Measurements from ENCODE around the gene ADARB1. TPM values are rescaled to one million over a fixed set of nuclear protein-coding genes. Genes with fewer than 3 reads are reported as not detected.
A peak's percentile ranks its signal among the peaks of the same experiment; 100 is the strongest.

The ADARB1 gene
- total and polyA plus RNA-seq, 3 experiments from 2014 or later: 11.8 to 29.5 (median 28.9) TPM

DNA sequence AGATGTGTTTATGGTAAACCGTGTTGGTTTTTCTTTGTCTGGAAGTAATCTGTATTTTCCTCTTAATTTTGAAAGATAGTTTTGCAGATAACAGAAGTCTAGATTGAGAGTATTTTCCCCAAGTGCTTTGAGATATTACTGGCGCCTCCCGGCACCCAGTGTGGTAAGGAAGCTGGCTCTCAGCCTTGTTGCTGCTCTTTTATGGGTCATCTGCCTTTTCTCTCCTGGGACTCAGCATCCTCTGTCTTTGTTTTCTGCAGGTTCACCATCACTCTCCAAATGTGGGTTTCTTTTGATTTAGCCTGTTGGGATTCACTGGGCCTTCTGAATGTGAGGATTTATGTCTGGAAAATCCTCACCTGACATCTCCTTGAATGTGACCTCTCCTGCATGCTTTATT lies 175.9 kb downstream of the ADARB1 start:
- Mint-ChIP-seq H3K27ac (peak overlapping the region in 1 of 8 donors; percentile 48), H3K36me3 (no peaks in the 10 kb centered on the region), H3K4me1 (peaks cover 7 to 10% (median 9%) of the 10 kb centered on the region in 3 donors), H3K27me3 (peaks cover 4 to 8% of the 10 kb centered on the region in 2 donors), H3K9me3 (no peaks in the 10 kb centered on the region), H3K4me3 (no peak overlapping the region)
- Histone ChIP-seq H3K27ac (ENCODE audit: low read depth, low read length) (no peak overlapping the region), H3K27me3 (ENCODE audit: insufficient read depth, low read length, poor library complexity, severe bottlenecking) (peaks cover 14% of the 10 kb centered on the region), H3K4me1 (ENCODE audit: insufficient read depth, low read length) (peaks cover 3% of the 10 kb centered on the region), H3K9me3 (ENCODE audit: low read length) (no peaks in the 10 kb centered on the region), H3K4me3 (ENCODE audit: low read length) (no peak overlapping the region), H3K36me3 (ENCODE audit: insufficient read depth, low read length) (no peaks in the 10 kb centered on the region)
- ChIA-PET CTCF (no interaction called here), POLR2A (no interaction called here)
- DNase-seq: no peak

DNA sequence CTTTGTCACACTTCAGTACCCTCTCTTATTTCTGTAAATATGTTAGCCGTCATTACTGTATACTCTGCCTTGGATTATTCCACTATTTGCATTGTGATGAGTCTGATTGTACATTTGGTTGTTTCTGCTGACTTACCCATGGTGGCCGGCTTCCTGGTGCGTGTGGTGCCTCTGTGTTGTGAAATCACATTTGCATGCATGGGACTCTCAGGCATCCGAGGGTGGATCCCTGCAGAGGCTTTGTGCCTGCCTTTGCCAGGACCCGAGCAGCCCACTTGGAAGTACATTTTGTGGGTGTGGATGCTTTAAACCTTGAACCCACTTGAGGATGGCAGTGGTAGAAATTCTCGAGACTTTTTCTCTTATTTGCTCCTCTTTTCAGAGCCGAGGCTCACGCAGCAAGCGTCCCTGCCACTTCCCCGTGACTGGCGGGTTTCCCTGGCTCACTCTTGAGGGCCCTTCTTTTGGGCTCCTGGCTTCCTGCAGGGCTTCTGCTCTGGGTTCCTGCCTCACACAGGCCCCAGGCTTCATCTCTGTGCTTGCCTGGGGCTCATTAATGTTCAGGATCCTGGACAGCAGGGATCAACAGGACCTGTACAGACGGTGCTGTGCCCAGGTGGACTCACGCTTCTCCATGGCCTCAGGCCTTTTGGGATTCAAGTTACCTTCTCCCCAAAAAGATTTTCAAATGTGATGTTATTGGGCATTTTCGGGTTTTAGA lies 176.7 kb downstream of the ADARB1 start:
- Mint-ChIP-seq H3K36me3 (no peaks in the 10 kb centered on the region), H3K27me3 (peaks cover 6 to 8% of the 10 kb centered on the region in 2 donors), H3K4me1 (peaks cover 7 to 18% (median 14%) of the 10 kb centered on the region in 3 donors), H3K9me3 (no peaks in the 10 kb centered on the region), H3K4me3 (no peak overlapping the region), H3K27ac (no peak overlapping the region)
- ChIA-PET POLR2A (no interaction called here), CTCF (no interaction called here)
- H3K4me1 ChIP-seq (ENCODE audit: insufficient read depth, low read length): peaks cover 8% of the 10 kb centered on the region
- H3K4me3 ChIP-seq (ENCODE audit: low read length): no peak overlapping the region
- no peak for DNase-seq
- no peak overlapping the region for H3K27ac ChIP-seq (ENCODE audit: low read depth, low read length)
- H3K27me3 ChIP-seq (ENCODE audit: insufficient read depth, low read length, poor library complexity, severe bottlenecking): peaks cover 13% of the 10 kb centered on the region
- H3K36me3 ChIP-seq (ENCODE audit: insufficient read depth, low read length): no peaks in the 10 kb centered on the region
- no peaks in the 10 kb centered on the region for H3K9me3 ChIP-seq (ENCODE audit: low read length)

DNA sequence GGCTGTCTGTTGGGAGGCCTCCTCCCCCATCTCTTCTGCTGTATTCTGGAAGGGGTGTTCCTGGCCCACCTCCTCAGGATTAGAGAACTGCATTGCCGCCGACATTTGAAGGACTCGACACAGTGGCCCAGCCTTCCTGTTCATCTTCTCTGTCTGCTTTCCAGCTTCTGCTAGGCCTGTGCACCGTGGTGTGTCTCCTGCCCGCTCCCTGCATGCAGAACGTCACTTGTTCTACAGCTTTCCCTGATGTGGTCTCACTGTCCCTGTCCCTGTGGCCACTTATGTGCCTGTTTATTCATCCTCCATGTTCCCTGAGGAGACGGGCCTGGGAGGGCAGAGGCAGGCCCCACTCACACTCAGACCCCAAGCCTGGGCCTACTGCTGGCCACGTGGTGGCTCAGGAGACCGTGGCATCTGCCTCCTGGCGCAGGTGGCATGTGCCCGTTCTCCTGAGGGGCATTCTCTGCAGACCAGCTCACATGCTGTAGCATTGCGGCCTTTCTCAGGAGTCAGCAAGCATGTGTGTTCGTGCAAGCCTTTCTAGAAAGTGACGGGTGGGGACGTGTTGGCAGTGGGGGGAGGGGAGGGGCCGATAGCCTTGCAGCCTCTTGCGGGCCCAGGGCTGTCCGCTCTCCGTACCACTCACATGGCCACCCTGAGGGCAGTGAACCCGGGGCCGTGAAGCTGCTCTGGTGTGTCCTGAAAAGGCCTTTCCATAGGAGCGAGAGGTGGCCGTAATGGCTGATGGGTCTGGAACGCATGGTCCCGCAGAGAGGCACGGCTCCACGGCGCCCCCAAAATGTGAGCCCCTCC lies 177.5 kb downstream of the ADARB1 start:
- Histone ChIP-seq H3K4me1 (ENCODE audit: insufficient read depth, low read length) (peaks cover 16% of the 10 kb centered on the region), H3K27me3 (ENCODE audit: insufficient read depth, low read length, poor library complexity, severe bottlenecking) (peaks cover 9% of the 10 kb centered on the region), H3K36me3 (ENCODE audit: insufficient read depth, low read length) (no peaks in the 10 kb centered on the region), H3K4me3 (ENCODE audit: low read length) (no peak overlapping the region), H3K27ac (ENCODE audit: low read depth, low read length) (no peak overlapping the region), H3K9me3 (ENCODE audit: low read length) (no peaks in the 10 kb centered on the region)
- Mint-ChIP-seq H3K4me1 (peaks cover 7 to 25% (median 16%) of the 10 kb centered on the region in 3 donors), H3K27ac (peak overlapping the region in 1 of 8 donors; percentile 44), H3K4me3 (no peak overlapping the region), H3K9me3 (no peaks in the 10 kb centered on the region), H3K36me3 (no peaks in the 10 kb centered on the region), H3K27me3 (peaks cover 3 to 8% of the 10 kb centered on the region in 2 donors)
- no peak for DNase-seq
- ChIA-PET CTCF (no interaction called here), POLR2A (no interaction called here)

DNA sequence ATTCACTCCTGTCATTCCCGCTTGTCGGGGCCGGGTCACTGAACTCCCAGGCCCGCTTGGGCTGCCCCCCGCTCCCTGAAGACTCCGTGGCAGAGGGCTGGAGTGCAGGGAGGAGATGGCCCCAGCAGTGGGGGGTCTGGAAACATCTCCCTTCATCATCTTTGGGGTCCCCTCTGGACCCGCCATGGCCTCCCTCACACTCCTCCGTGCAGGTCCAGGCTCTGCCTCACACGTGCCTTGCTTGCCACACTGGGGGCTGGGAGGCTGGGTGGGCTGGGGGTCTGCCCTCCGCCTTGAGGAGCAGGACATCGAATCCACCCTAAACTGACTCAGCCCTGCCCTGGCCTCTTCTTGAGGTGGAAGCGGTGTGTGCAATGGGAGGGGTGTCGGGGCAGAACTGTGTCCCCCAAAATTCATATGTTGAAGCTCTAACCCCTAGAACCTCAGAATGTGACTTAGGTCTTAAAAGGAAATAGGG lies 178.1 kb downstream of the ADARB1 start:
- no peaks in the 10 kb centered on the region for H3K9me3 ChIP-seq (ENCODE audit: low read length)
- Mint-ChIP-seq H3K36me3 (no peaks in the 10 kb centered on the region), H3K4me3 (no peak overlapping the region), H3K27me3 (peaks cover 3 to 8% of the 10 kb centered on the region in 2 donors), H3K4me1 (peaks cover 7 to 32% (median 20%) of the 10 kb centered on the region in 3 donors), H3K27ac (no peak overlapping the region), H3K9me3 (no peaks in the 10 kb centered on the region)
- POLR2A ChIA-PET: no interaction called here
- CTCF ChIA-PET: no interaction called here
- H3K27ac ChIP-seq (ENCODE audit: low read depth, low read length): no peak overlapping the region
- DNase-seq: no peak
- peaks cover 9% of the 10 kb centered on the region for H3K27me3 ChIP-seq (ENCODE audit: insufficient read depth, low read length, poor library complexity, severe bottlenecking)
- H3K36me3 ChIP-seq (ENCODE audit: insufficient read depth, low read length): no peaks in the 10 kb centered on the region
- H3K4me3 ChIP-seq (ENCODE audit: low read length): no peak overlapping the region
- peaks cover 22% of the 10 kb centered on the region for H3K4me1 ChIP-seq (ENCODE audit: insufficient read depth, low read length)

DNA sequence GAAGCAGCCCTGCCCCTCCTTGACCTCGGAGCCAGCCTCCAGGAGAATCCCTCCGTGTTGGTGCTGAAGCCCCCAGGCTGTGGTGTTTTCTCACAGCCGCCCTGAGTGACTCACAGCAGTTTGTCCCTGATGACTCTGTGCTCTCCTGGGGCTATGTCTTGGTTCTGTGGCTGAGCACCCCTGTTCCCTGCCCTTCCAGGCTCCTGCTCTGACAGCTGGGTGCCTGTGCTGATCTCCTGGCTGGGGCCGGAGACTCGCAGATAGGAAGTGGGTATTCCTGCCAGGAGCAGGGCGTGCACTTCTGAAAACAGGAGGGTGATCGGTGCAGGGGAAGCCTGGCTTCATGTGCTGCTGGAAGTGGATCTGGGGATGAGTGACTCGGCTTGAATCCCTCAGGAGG lies 178.8 kb downstream of the ADARB1 start:
- ChIA-PET POLR2A (no interaction called here), CTCF (no interaction called here)
- H3K9me3 ChIP-seq (ENCODE audit: low read length): no peaks in the 10 kb centered on the region
- no peak overlapping the region for H3K4me3 ChIP-seq (ENCODE audit: low read length)
- H3K36me3 ChIP-seq (ENCODE audit: insufficient read depth, low read length): no peaks in the 10 kb centered on the region
- Mint-ChIP-seq H3K4me3 (no peak overlapping the region), H3K4me1 (peaks cover 7 to 32% (median 20%) of the 10 kb centered on the region in 3 donors), H3K9me3 (no peaks in the 10 kb centered on the region), H3K27me3 (peaks cover 3 to 4% of the 10 kb centered on the region in 2 donors), H3K27ac (no peak overlapping the region), H3K36me3 (no peaks in the 10 kb centered on the region)
- peaks cover 22% of the 10 kb centered on the region for H3K4me1 ChIP-seq (ENCODE audit: insufficient read depth, low read length)
- DNase-seq: no peak
- no peak overlapping the region for H3K27ac ChIP-seq (ENCODE audit: low read depth, low read length)
- peaks cover 9% of the 10 kb centered on the region for H3K27me3 ChIP-seq (ENCODE audit: insufficient read depth, low read length, poor library complexity, severe bottlenecking)

DNA sequence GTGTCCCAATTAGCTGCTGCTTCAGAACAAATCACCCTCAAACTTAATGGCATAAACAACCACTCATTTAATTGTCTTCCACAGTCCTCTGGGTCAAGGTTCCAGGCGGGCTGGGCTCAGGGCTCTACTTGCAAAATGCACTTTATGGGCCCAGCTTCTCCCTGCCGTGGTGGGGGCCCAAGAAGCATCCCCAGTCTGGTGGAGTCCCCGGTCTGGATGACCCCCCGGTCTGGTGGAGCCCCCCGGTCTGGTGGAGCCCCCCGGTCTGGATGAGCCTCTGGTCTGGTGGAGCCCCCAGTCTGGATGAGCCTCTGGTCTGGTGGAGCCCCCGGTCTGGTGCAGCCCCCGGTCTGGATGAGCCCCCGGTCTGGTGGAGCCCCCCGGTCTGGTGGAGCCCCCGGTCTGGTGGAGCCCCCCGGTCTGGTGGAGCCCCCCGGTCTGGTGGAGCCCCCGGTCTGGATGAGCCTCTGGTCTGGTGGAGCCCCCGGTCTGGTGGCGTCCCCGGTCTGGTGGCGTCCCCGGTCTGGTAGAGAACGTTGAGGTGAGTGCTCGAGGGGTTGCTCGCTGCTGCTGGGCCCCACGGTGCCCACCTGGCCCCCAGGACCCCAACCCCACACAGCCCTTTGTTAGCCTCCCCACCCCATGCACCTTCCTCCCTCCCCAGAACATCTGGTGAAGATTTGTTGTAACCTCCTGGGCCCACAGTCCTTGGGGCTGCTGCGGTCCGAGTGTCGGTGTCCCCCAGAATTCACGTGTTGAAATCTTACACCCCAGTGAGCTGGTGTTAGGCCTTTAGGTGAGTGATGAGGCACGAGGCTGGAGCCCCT lies 179.5 kb downstream of the ADARB1 start:
- peaks cover 3 to 4% of the 10 kb centered on the region in 2 donors for H3K27me3 Mint-ChIP-seq
- H3K4me1 ChIP-seq (ENCODE audit: insufficient read depth, low read length): peaks cover 22% of the 10 kb centered on the region
- peak overlapping the region in 1 of 7 donors; percentile 40 for H3K4me3 Mint-ChIP-seq
- H3K9me3 Mint-ChIP-seq: no peaks in the 10 kb centered on the region
- H3K36me3 ChIP-seq (ENCODE audit: insufficient read depth, low read length): no peaks in the 10 kb centered on the region
- H3K27ac Mint-ChIP-seq: no peak overlapping the region
- peaks cover 7 to 32% (median 20%) of the 10 kb centered on the region in 3 donors for H3K4me1 Mint-ChIP-seq
- no peaks in the 10 kb centered on the region for H3K36me3 Mint-ChIP-seq
- H3K4me3 ChIP-seq (ENCODE audit: low read length): no peak overlapping the region
- H3K27ac ChIP-seq (ENCODE audit: low read depth, low read length): no peak overlapping the region
- ChIA-PET CTCF (no interaction called here), POLR2A (no interaction called here)
- no peak for DNase-seq
- H3K27me3 ChIP-seq (ENCODE audit: insufficient read depth, low read length, poor library complexity, severe bottlenecking): peaks cover 5% of the 10 kb centered on the region
- H3K9me3 ChIP-seq (ENCODE audit: low read length): no peaks in the 10 kb centered on the region

DNA sequence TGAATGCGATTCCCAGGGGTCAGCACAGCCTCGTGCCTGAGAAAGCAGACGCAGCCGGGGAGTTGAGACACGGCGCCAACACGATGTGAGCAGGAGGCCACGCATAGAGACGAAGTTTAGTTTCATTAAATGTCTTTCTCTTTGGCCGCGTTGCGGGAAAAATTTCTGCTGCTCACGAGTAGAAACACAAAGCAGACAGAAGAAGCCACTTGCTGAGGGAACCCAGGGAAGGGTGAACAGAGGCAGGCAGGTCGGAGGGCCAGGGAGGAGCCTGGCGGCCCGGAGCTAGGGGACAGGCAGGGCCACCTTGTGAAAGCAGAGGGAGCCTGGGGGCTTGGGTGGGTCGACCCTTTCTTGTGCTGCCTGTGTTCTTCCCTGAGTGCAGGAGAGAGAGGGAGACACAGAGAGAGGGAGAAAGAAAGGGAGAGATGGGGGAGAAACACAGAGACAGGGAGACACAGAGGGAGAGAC lies 180.1 kb downstream of the ADARB1 start:
- POLR2A ChIA-PET: no interaction called here
- Mint-ChIP-seq H3K9me3 (no peaks in the 10 kb centered on the region), H3K4me1 (peaks cover 7 to 32% (median 20%) of the 10 kb centered on the region in 3 donors), H3K27ac (peak overlapping the region in 3 of 8 donors; percentile 36 to 78 (median 66)), H3K27me3 (peaks cover 4% of the 10 kb centered on the region in 2 donors), H3K4me3 (peak overlapping the region in 5 of 7 donors; percentile 38 to 70 (median 63)), H3K36me3 (no peaks in the 10 kb centered on the region)
- no peak for DNase-seq
- CTCF ChIA-PET: no interaction called here
- Histone ChIP-seq H3K4me1 (ENCODE audit: insufficient read depth, low read length) (peaks cover 22% of the 10 kb centered on the region), H3K27me3 (ENCODE audit: insufficient read depth, low read length, poor library complexity, severe bottlenecking) (peaks cover 5% of the 10 kb centered on the region), H3K27ac (ENCODE audit: low read depth, low read length) (no peak overlapping the region), H3K4me3 (ENCODE audit: low read length) (no peak overlapping the region), H3K9me3 (ENCODE audit: low read length) (no peaks in the 10 kb centered on the region), H3K36me3 (ENCODE audit: insufficient read depth, low read length) (no peaks in the 10 kb centered on the region)

Data from CD8-positive, alpha-beta memory T cell (primary cell).